CD14-positive monocyte (primary cell): ENCODE data around the gene OR2T34. TPM values are rescaled to one million over a fixed set of nuclear protein-coding genes. Genes with fewer than 3 reads are reported as not detected.
A peak's percentile ranks its signal among the peaks of the same experiment; 100 is the strongest.
"Not testable (repeated sequence)": the region's sequence is repeated elsewhere in the genome, so short reads cannot be mapped to it uniquely, and the experiment has no call there.

Experiments used
- DNase-seq, 3 donors: peaks; one replicate each; pipeline ENCODE4 v3.0.0-alpha.2; 2011 to 2022
- H2AFZ ChIP-seq: 2 replicates; pipeline ENCODE4 v1.6.0; 2012; ENCODE audit warnings: mild to moderate bottlenecking, low read depth, low read length, inconsistent platforms; ENCODE audit not compliant: insufficient read depth, poor library complexity, severe bottlenecking
- H3K27ac ChIP-seq, 2 donors: 1 replicate in 1 of 2; 2 replicates in 1 of 2; pipeline ENCODE4 v1.5.1; 2012 to 2013; ENCODE audit warnings: low read length in 2 of 2, control low read depth in 1 of 2, inconsistent platforms in 1 of 2, low read depth in 1 of 2, mild to moderate bottlenecking in 1 of 2
- H3K27me3 ChIP-seq, 2 donors: one replicate each; pipeline versions ENCODE4 v1.6.0 to v1.6.1; 2011 to 2013; ENCODE audit warnings: low read length in 2 of 2; ENCODE audit not compliant: control insufficient read depth in 2 of 2, insufficient read depth in 2 of 2
- H3K36me3 ChIP-seq, 2 donors: replicated peaks in 1 of 2; 1 replicate in 1 of 2; 2 replicates in 1 of 2; pipeline versions ENCODE4 v1.5.1 to v1.6.1; 2012 to 2013; ENCODE audit warnings: low read length in 2 of 2, control low read depth in 1 of 2, inconsistent platforms in 1 of 2, mild to moderate bottlenecking in 1 of 2; ENCODE audit not compliant: insufficient read depth in 2 of 2, control insufficient read depth in 1 of 2
- H3K4me1 ChIP-seq, 2 donors: 1 replicate in 1 of 2; 2 replicates in 1 of 2; pipeline versions ENCODE4 v1.5.1 to v1.6.1; 2012 to 2013; ENCODE audit warnings: low read length in 2 of 2, control low read depth in 1 of 2, inconsistent platforms in 1 of 2, mild to moderate bottlenecking in 1 of 2, moderate library complexity in 1 of 2; ENCODE audit not compliant: insufficient read depth in 2 of 2, control insufficient read depth in 1 of 2
- H3K4me2 ChIP-seq: replicated peaks from 2 replicates; pipeline ENCODE3; 2012; ENCODE audit warnings: low read length, moderate library complexity, mild to moderate bottlenecking; ENCODE audit not compliant: poor library complexity, severe bottlenecking; ENCODE audit errors: extremely low read depth
- H3K4me3 ChIP-seq, 3 experiments: fragments of 200-600 bp in 1 of 3; sonication (generic) in 1 of 3; replicated peaks in 1 of 3; 1 replicate in 2 of 3; 2 replicates in 1 of 3; pipeline ENCODE4 v1.5.1; 2011 to 2013; ENCODE audit warnings: low read length in 3 of 3, mild to moderate bottlenecking in 3 of 3, control low read depth in 2 of 3, low read depth in 2 of 3, inconsistent platforms in 1 of 3, moderate library complexity in 1 of 3
- H3K79me2 ChIP-seq: 2 replicates; pipeline ENCODE4 v1.6.0; 2012; ENCODE audit warnings: mild to moderate bottlenecking, control low read depth, inconsistent platforms, low read length, moderate library complexity; ENCODE audit not compliant: insufficient read depth
- H3K9ac ChIP-seq: 2 replicates; pipeline ENCODE4 v1.6.0; 2017; ENCODE audit warnings: low read length, mild to moderate bottlenecking; ENCODE audit not compliant: insufficient read depth, poor library complexity, severe bottlenecking
- H3K9me3 ChIP-seq, 2 donors: replicated peaks in 1 of 2; 1 replicate in 1 of 2; 2 replicates in 1 of 2; pipeline versions ENCODE4 v1.5.1 to v1.6.1; 2012 to 2013; ENCODE audit warnings: low read length in 2 of 2, control low read depth in 1 of 2; ENCODE audit not compliant: control insufficient read depth in 1 of 2, insufficient read depth in 1 of 2
- H4K20me1 ChIP-seq: 2 replicates; pipeline ENCODE4 v1.6.0; 2012; ENCODE audit warnings: mild to moderate bottlenecking, low read length, control low read depth, moderate library complexity; ENCODE audit not compliant: insufficient read depth
- H3K27ac Mint-ChIP-seq, 7 donors: one replicate each; pipeline ENCODE4 v1.8.0; 2020; ENCODE audit warnings: mild to moderate bottlenecking in 7 of 7, mixed read lengths in 7 of 7, moderate library complexity in 6 of 7, inconsistent platforms in 2 of 7
- H3K27me3 Mint-ChIP-seq, 3 donors: one replicate each; pipeline ENCODE4 v1.8.0; 2021 to 2022; ENCODE audit warnings: low read depth in 3 of 3, mild to moderate bottlenecking in 3 of 3, mixed read lengths in 3 of 3, moderate library complexity in 3 of 3, inconsistent platforms in 1 of 3
- H3K36me3 Mint-ChIP-seq, 2 donors: one replicate each; pipeline ENCODE4 v1.8.0; 2020; ENCODE audit warnings: mixed read lengths in 2 of 2, inconsistent platforms in 1 of 2, mild to moderate bottlenecking in 1 of 2
- H3K4me1 Mint-ChIP-seq: one replicate; pipeline ENCODE4 v1.8.0; 2020; ENCODE audit warnings: mild to moderate bottlenecking, mixed read lengths
- H3K4me3 Mint-ChIP-seq, 2 donors: one replicate each; pipeline ENCODE4 v1.8.0; 2020; ENCODE audit warnings: mild to moderate bottlenecking in 2 of 2, mixed read lengths in 2 of 2, moderate library complexity in 1 of 2
- H3K9me3 Mint-ChIP-seq, 7 donors: one replicate each; pipeline ENCODE4 v1.8.0; 2020 to 2022; ENCODE audit warnings: mixed read lengths in 7 of 7, mild to moderate bottlenecking in 6 of 7, moderate library complexity in 6 of 7, inconsistent platforms in 2 of 7
- WGBS: methylation state at CpG from one replicate; pipeline ENCODE4 v1.1.5; 2013; ENCODE audit warnings: missing lambda C conversion rate; ENCODE audit not compliant: insufficient coverage; 5-methylcytosine and 5-hydroxymethylcytosine counted together
- intact Hi-C, 2 donors: fragments of 100-400 bp; cut with micrococcal nuclease; formaldehyde crosslinking; loops; one replicate each; pipeline versions ENCODE4 v1.15.0 to v1.15.1; 2023
- polyA plus RNA-seq, 3 donors: library from polyadenylated mRNA; depleted of rRNA in 1 of 3; unstranded in 2 of 3; stranded (reverse) in 1 of 3; fragments of 300-500 nt in 2 of 3; fragments of >200 nt in 1 of 3; fragmentation: Illumina TruSeq in 2 of 3; gene quantifications; 1 replicate in 2 of 3; 2 replicates in 1 of 3; pipeline ENCODE4 v1.2.3, GENCODE V29; 2012 to 2021
- TF ChIP-seq, protein P1 (sequence below): fragments of 200-600 bp; IDR thresholded peaks from one replicate; pipeline ENCODE4 v1.8.0; 2022; ENCODE audit warnings: antibody characterized with exemption, mild to moderate bottlenecking

The OR2T34 gene
- polyA plus RNA-seq, 3 donors, result not detected

DNA sequence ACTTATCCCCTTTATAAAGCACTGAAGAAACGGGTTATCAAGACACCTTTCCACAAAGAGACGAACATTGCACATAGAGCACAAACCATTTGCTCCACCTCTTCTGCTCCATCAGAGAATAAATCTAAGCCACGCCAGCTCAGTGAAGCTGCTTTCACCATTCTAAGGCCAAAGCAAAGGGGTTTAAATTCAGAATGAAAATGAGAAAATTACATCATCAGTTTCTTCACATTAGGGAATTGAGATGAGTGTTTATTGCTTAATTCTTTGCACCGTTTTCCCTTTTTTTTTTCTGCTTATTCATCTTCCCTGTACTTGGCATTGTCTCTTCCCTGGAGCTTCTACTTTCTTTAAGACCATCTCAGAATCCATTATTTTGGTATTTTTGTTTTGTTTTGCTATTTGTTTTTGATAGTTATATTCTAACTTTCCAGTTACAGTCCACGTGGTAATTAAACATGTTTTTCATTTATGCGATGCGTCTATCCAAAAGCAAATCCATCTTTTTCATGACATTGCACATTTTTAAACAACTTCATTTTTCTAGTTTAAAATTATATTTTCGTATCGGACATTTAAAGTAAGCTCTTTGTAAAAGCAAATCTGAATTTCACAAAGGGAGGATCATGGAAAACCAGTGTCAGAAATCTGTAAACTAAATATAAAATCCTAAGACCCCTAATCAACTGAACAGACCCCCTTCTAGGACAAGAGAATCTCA is 1.9 kb upstream of the OR2T34 start:
- TF ChIP-seq, protein P1, sequence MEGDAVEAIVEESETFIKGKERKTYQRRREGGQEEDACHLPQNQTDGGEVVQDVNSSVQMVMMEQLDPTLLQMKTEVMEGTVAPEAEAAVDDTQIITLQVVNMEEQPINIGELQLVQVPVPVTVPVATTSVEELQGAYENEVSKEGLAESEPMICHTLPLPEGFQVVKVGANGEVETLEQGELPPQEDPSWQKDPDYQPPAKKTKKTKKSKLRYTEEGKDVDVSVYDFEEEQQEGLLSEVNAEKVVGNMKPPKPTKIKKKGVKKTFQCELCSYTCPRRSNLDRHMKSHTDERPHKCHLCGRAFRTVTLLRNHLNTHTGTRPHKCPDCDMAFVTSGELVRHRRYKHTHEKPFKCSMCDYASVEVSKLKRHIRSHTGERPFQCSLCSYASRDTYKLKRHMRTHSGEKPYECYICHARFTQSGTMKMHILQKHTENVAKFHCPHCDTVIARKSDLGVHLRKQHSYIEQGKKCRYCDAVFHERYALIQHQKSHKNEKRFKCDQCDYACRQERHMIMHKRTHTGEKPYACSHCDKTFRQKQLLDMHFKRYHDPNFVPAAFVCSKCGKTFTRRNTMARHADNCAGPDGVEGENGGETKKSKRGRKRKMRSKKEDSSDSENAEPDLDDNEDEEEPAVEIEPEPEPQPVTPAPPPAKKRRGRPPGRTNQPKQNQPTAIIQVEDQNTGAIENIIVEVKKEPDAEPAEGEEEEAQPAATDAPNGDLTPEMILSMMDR, result no peak
- Histone ChIP-seq H4K20me1 (no peaks in the 10 kb centered on the region), H3K4me3 (peak overlapping the region in 1 of 3 experiments; percentile 42), H3K4me2 (peak overlapping the region; percentile 25), H3K27me3 (no peaks in the 10 kb centered on the region), H3K9me3 (no peaks in the 10 kb centered on the region), H3K36me3 (no peaks in the 10 kb centered on the region), H3K79me2 (no peaks in the 10 kb centered on the region), H3K4me1 (peaks cover 13 to 26% of the 10 kb centered on the region in 2 donors), H3K27ac (no peak overlapping the region), H2AFZ (no peak overlapping the region), H3K9ac (no peak overlapping the region)
- peak; percentile 6 to 56 (median 24) for DNase-seq
- H3K36me3 Mint-ChIP-seq, result no peaks in the 10 kb centered on the region
- peaks cover 16% of the 10 kb centered on the region for H3K4me1 Mint-ChIP-seq
- H3K27ac Mint-ChIP-seq, result peak overlapping the region in 6 of 7 donors; percentile 44 to 87 (median 66)
- 40% methylated on average over 1 of the region's 9 CpGs for WGBS
- no peaks in the 10 kb centered on the region for H3K27me3 Mint-ChIP-seq
- peak overlapping the region in 1 of 2 donors; percentile 64 for H3K4me3 Mint-ChIP-seq
- H3K9me3 Mint-ChIP-seq, result peaks cover 0 to 2% (median 0%) of the 10 kb centered on the region in 7 donors
- intact Hi-C loops, result no loop called here

GRCh38 chr1:248573856-248574255 is 701 bp downstream of the OR2T34 start:
- H3K27me3 ChIP-seq, H3K79me2 ChIP-seq, H2AFZ ChIP-seq, DNase-seq, H3K27ac ChIP-seq, intact Hi-C loops, H3K9me3 ChIP-seq, H3K4me2 ChIP-seq, H3K9me3 Mint-ChIP-seq, H3K4me3 Mint-ChIP-seq, H4K20me1 ChIP-seq, H3K27me3 Mint-ChIP-seq, H3K9ac ChIP-seq, H3K27ac Mint-ChIP-seq, H3K36me3 Mint-ChIP-seq, H3K36me3 ChIP-seq, H3K4me3 ChIP-seq: not testable (repeated sequence)
- H3K4me1 ChIP-seq, result peaks cover 13 to 51% of the 10 kb centered on the region in 2 donors
- WGBS, result no CpG with 5 or more reads among the region's 8 CpGs
- H3K4me1 Mint-ChIP-seq, result peaks cover 33% of the 10 kb centered on the region

- H3K27me3 Mint-ChIP-seq, H3K9ac ChIP-seq, H3K79me2 ChIP-seq, DNase-seq, H3K9me3 ChIP-seq, intact Hi-C loops, H3K27ac Mint-ChIP-seq, H3K4me2 ChIP-seq, H3K9me3 Mint-ChIP-seq, H3K27ac ChIP-seq, H3K27me3 ChIP-seq, H2AFZ ChIP-seq, H3K36me3 ChIP-seq, H3K4me3 Mint-ChIP-seq, H3K36me3 Mint-ChIP-seq, H3K4me3 ChIP-seq, H4K20me1 ChIP-seq: not testable (repeated sequence)
- peaks cover 33% of the 10 kb centered on the region for H3K4me1 Mint-ChIP-seq
- WGBS, result no CpG with 5 or more reads among the region's 1 CpG
- peaks cover 15 to 55% of the 10 kb centered on the region in 2 donors for H3K4me1 ChIP-seq
Observed at GRCh38 chr1:248572049-248572448, 2.5 kb downstream of the OR2T34 start.

- H2AFZ ChIP-seq, H3K9ac ChIP-seq, intact Hi-C loops, H3K9me3 ChIP-seq, H4K20me1 ChIP-seq, H3K79me2 ChIP-seq, H3K9me3 Mint-ChIP-seq, H3K36me3 ChIP-seq, H3K27me3 ChIP-seq, H3K27ac ChIP-seq, H3K36me3 Mint-ChIP-seq, H3K27me3 Mint-ChIP-seq: not testable (repeated sequence)
- 0% methylated on average over 1 of the region's 3 CpGs for WGBS
- peaks cover 28% of the 10 kb centered on the region for H3K4me1 Mint-ChIP-seq
- H3K4me3 ChIP-seq, result peak overlapping the region in 1 of 3 experiments; percentile 25
- peak overlapping the region; percentile 41 for H3K4me2 ChIP-seq
- H3K4me1 ChIP-seq, result peaks cover 7 to 42% of the 10 kb centered on the region in 2 donors
- peak overlapping the region in 5 of 7 donors; percentile 12 to 82 (median 55) for H3K27ac Mint-ChIP-seq
- DNase-seq, result peak in 1 of 3 donors; percentile 24
- H3K4me3 Mint-ChIP-seq, result peak overlapping the region in 1 of 2 donors; percentile 76
Observed at GRCh38 chr1:248570811-248571210, 3.7 kb downstream of the OR2T34 start.
